Fibroblast of lung (primary cell): ENCODE data around the gene UBE2Z.
"Not testable (repeated sequence)": the region's sequence is repeated elsewhere in the genome, so short reads cannot be mapped to it uniquely, and the experiment has no call there.

Experiments used
- EZH2 ChIP-seq: IDR thresholded peaks from 2 replicates; pipeline ENCODE4 v1.5.1; 2012; ENCODE audit warnings: low read length, control low read depth, mild to moderate bottlenecking; ENCODE audit errors: missing control alignments
- TF ChIP-seq, protein P1 (sequence below), 2 donors: IDR thresholded peaks in 1 of 2; conservative IDR thresholded peaks in 1 of 2; 1 replicate in 1 of 2; 2 replicates in 1 of 2; pipeline ENCODE4 v1.5.1; 2011 to 2012; ENCODE audit warnings: low read length in 2 of 2, control low read depth in 1 of 2, inconsistent platforms in 1 of 2, low read depth in 1 of 2, mild to moderate bottlenecking in 1 of 2

DNA sequence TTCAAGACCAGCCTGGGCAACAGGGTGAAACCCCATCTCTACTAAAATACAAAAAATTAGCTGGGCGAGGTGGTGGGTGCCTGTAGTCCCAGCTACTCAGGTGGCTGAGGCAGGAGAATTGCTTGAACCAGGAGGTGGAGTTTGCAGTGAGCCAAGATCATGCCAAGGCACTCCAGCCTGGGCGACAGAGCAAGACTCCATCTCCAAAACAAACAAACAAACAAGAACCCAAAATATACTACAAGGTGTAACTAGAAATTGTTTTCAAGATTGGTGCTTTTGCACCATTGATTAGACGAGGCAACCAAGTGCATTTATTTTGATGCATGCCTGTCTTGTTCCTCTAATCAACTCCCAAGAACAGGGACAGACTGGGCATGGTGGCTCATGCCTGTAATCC lies 35.8 kb upstream of the UBE2Z start:
- not testable (repeated sequence) for TF ChIP-seq EZH2
- TF ChIP-seq, protein P1, sequence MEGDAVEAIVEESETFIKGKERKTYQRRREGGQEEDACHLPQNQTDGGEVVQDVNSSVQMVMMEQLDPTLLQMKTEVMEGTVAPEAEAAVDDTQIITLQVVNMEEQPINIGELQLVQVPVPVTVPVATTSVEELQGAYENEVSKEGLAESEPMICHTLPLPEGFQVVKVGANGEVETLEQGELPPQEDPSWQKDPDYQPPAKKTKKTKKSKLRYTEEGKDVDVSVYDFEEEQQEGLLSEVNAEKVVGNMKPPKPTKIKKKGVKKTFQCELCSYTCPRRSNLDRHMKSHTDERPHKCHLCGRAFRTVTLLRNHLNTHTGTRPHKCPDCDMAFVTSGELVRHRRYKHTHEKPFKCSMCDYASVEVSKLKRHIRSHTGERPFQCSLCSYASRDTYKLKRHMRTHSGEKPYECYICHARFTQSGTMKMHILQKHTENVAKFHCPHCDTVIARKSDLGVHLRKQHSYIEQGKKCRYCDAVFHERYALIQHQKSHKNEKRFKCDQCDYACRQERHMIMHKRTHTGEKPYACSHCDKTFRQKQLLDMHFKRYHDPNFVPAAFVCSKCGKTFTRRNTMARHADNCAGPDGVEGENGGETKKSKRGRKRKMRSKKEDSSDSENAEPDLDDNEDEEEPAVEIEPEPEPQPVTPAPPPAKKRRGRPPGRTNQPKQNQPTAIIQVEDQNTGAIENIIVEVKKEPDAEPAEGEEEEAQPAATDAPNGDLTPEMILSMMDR (conservative IDR thresholded peaks at IDR 0.05 in 1 of 2, IDR thresholded peaks at IDR 0.05 in 1 of 2; ENCODE audit: low read depth in 1 of 2, low read length in 2 of 2), result not testable (repeated sequence)
